H9 (cell line): ENCODE results near the gene FAM90A26. TPM values are rescaled to one million over a fixed set of nuclear protein-coding genes. Genes with fewer than 3 reads are reported as not detected.
"Not testable (repeated sequence)": the region's sequence is repeated elsewhere in the genome, so short reads cannot be mapped to it uniquely, and the experiment has no call there.

Experiments
- DNase-seq: peaks from one replicate; pipeline ENCODE4 v3.0.0-alpha.2; 2017
- H2AFZ ChIP-seq: one replicate; pipeline ENCODE4 v1.6.1; 2013; ENCODE audit warnings: mild to moderate bottlenecking, low read length, control low read depth, moderate library complexity
- H2AK5ac ChIP-seq: 2 replicates; pipeline ENCODE4 v1.6.1; 2013; ENCODE audit warnings: low read length, control low read depth, mixed read lengths; ENCODE audit not compliant: insufficient read length
- H2BK120ac ChIP-seq: one replicate; pipeline ENCODE4 v1.6.1; 2013; ENCODE audit warnings: low read depth, mild to moderate bottlenecking, low read length, control low read depth, inconsistent platforms; ENCODE audit not compliant: poor library complexity, severe bottlenecking
- H2BK12ac ChIP-seq: 2 replicates; pipeline ENCODE4 v1.6.1; 2013; ENCODE audit warnings: low read length, control low read depth, mixed read lengths, low read depth; ENCODE audit not compliant: insufficient read length
- H2BK15ac ChIP-seq: 2 replicates; pipeline ENCODE4 v1.6.1; 2013; ENCODE audit warnings: low read depth, low read length, control low read depth
- H2BK20ac ChIP-seq: one replicate; pipeline ENCODE4 v1.6.1; 2013; ENCODE audit warnings: low read depth, mild to moderate bottlenecking, low read length, control low read depth, inconsistent platforms; ENCODE audit not compliant: poor library complexity, severe bottlenecking
- H2BK5ac ChIP-seq: 2 replicates; pipeline ENCODE4 v1.6.1; 2013; ENCODE audit warnings: low read length, control low read depth, mixed read lengths; ENCODE audit not compliant: insufficient read length
- H3K14ac ChIP-seq: 2 replicates; pipeline ENCODE4 v1.6.1; 2013; ENCODE audit warnings: low read length, control low read depth; ENCODE audit not compliant: insufficient read depth
- H3K18ac ChIP-seq: 2 replicates; pipeline ENCODE4 v1.6.1; 2013; ENCODE audit warnings: low read depth, mild to moderate bottlenecking, mixed read lengths, low read length, control low read depth; ENCODE audit not compliant: insufficient read length
- H3K23ac ChIP-seq: 2 replicates; pipeline ENCODE4 v1.6.1; 2013; ENCODE audit warnings: low read length, control low read depth, mixed read lengths, low read depth; ENCODE audit not compliant: insufficient read length
- H3K23me2 ChIP-seq: 2 replicates; pipeline ENCODE4 v1.6.1; 2013; ENCODE audit warnings: low read depth, mild to moderate bottlenecking, mixed read lengths, low read length, control low read depth; ENCODE audit not compliant: insufficient read length, poor library complexity, severe bottlenecking
- H3K27ac ChIP-seq: 2 replicates; pipeline ENCODE4 v1.5.1; 2013; ENCODE audit warnings: low read length, control low read depth, mixed read lengths, low read depth; ENCODE audit not compliant: insufficient read length
- H3K27me3 ChIP-seq: 2 replicates; pipeline ENCODE4 v1.6.1; 2013; ENCODE audit warnings: low read length, control low read depth, inconsistent platforms; ENCODE audit not compliant: insufficient read depth
- H3K4ac ChIP-seq: 2 replicates; pipeline ENCODE4 v1.6.1; 2013; ENCODE audit warnings: low read depth, mild to moderate bottlenecking, control low read depth, inconsistent platforms, low read length, moderate library complexity
- H3K4me1 ChIP-seq: 2 replicates; pipeline ENCODE4 v1.6.1; 2013; ENCODE audit warnings: low read length, control low read depth, inconsistent platforms; ENCODE audit not compliant: insufficient read depth
- H3K4me2 ChIP-seq: 2 replicates; pipeline ENCODE4 v1.6.1; 2013; ENCODE audit warnings: low read length, control low read depth, mixed read lengths; ENCODE audit not compliant: insufficient read length, insufficient read depth
- H3K56ac ChIP-seq: 2 replicates; pipeline ENCODE4 v1.6.1; 2013; ENCODE audit warnings: low read depth, mild to moderate bottlenecking, mixed read lengths, low read length, control low read depth; ENCODE audit not compliant: insufficient read length
- H3K79me1 ChIP-seq: 2 replicates; pipeline ENCODE4 v1.6.1; 2013; ENCODE audit warnings: low read depth, mild to moderate bottlenecking, moderate library complexity, low read length, control low read depth, inconsistent platforms; ENCODE audit not compliant: insufficient read depth, poor library complexity, severe bottlenecking
- H3K79me2 ChIP-seq: 2 replicates; pipeline ENCODE4 v1.6.1; 2013; ENCODE audit warnings: low read length, control low read depth, inconsistent platforms; ENCODE audit not compliant: insufficient read depth
- H3K9ac ChIP-seq: 2 replicates; pipeline ENCODE4 v1.6.1; 2013; ENCODE audit warnings: low read length, control low read depth, mixed read lengths; ENCODE audit not compliant: insufficient read length; ENCODE audit errors: extremely low read depth
- H3K9me3 ChIP-seq: one replicate; pipeline ENCODE4 v1.6.1; 2013; ENCODE audit warnings: low read depth, low read length, inconsistent platforms; ENCODE audit not compliant: control insufficient read depth
- H3T11ph ChIP-seq: one replicate; pipeline ENCODE4 v1.6.1; 2013; ENCODE audit warnings: mild to moderate bottlenecking, low read length, control low read depth, inconsistent platforms
- H4K20me1 ChIP-seq: one replicate; pipeline ENCODE4 v1.6.1; 2013; ENCODE audit not compliant: control insufficient read depth, insufficient read length, insufficient read depth
- H4K5ac ChIP-seq: 2 replicates; pipeline ENCODE4 v1.6.1; 2013; ENCODE audit warnings: low read depth, mild to moderate bottlenecking, mixed read lengths, low read length, control low read depth; ENCODE audit not compliant: insufficient read length
- H4K8ac ChIP-seq: replicated peaks from 2 replicates; pipeline ENCODE4 v1.6.1; 2013; ENCODE audit warnings: low read length, control low read depth, mixed read lengths, low read depth; ENCODE audit not compliant: insufficient read length
- H4K91ac ChIP-seq: 2 replicates; pipeline ENCODE4 v1.6.1; 2013; ENCODE audit warnings: low read depth, mild to moderate bottlenecking, moderate library complexity, mixed read lengths, low read length, control low read depth; ENCODE audit not compliant: insufficient read length
- H3K27ac Mint-ChIP-seq, 3 experiments: 2 replicates in 2 of 3; 3 replicates in 1 of 3; pipeline ENCODE4 v1.8.0; 2020 to 2021; ENCODE audit warnings: mixed read lengths in 3 of 3, mild to moderate bottlenecking in 1 of 3, moderate library complexity in 1 of 3
- H3K27me3 Mint-ChIP-seq: 2 replicates; pipeline ENCODE4 v1.8.0; 2021; ENCODE audit warnings: low read depth, mild to moderate bottlenecking, moderate library complexity, mixed read lengths
- H3K36me3 Mint-ChIP-seq, 3 experiments: 2 replicates in 2 of 3; 3 replicates in 1 of 3; pipeline ENCODE4 v1.8.0; 2020 to 2021; ENCODE audit warnings: low read depth in 3 of 3, mixed read lengths in 3 of 3; ENCODE audit not compliant: insufficient read depth in 1 of 3
- H3K4me1 Mint-ChIP-seq, 2 experiments: 2 replicates each; pipeline ENCODE4 v1.8.0; 2020; ENCODE audit warnings: mixed read lengths in 2 of 2
- H3K4me3 Mint-ChIP-seq, 2 experiments: 2 replicates in 1 of 2; 3 replicates in 1 of 2; pipeline ENCODE4 v1.8.0; 2020 to 2021; ENCODE audit warnings: mild to moderate bottlenecking in 2 of 2, mixed read lengths in 2 of 2, moderate library complexity in 1 of 2
- H3K9me3 Mint-ChIP-seq, 2 experiments: 2 replicates in 1 of 2; 3 replicates in 1 of 2; pipeline ENCODE4 v1.8.0; 2020; ENCODE audit warnings: mild to moderate bottlenecking in 2 of 2, mixed read lengths in 2 of 2, moderate library complexity in 1 of 2
- WGBS: extraction: QIAGEN DNeasy Blood & Tissue Kit; methylation state at CpG from one replicate; pipeline ENCODE4 v1.1.7; 2013; ENCODE audit warnings: missing lambda C conversion rate, low lambda C conversion rate, mixed read lengths; ENCODE audit not compliant: insufficient read length; ENCODE audit errors: extremely low coverage; 5-methylcytosine and 5-hydroxymethylcytosine counted together
- total RNA-seq: library from RNA; stranded (reverse); gene quantifications from 2 replicates; pipeline ENCODE4 v1.2.1, GENCODE V29; 2021

The FAM90A26 gene
- total RNA-seq, 1 experiment from 2014 or later, result not detected

DNA sequence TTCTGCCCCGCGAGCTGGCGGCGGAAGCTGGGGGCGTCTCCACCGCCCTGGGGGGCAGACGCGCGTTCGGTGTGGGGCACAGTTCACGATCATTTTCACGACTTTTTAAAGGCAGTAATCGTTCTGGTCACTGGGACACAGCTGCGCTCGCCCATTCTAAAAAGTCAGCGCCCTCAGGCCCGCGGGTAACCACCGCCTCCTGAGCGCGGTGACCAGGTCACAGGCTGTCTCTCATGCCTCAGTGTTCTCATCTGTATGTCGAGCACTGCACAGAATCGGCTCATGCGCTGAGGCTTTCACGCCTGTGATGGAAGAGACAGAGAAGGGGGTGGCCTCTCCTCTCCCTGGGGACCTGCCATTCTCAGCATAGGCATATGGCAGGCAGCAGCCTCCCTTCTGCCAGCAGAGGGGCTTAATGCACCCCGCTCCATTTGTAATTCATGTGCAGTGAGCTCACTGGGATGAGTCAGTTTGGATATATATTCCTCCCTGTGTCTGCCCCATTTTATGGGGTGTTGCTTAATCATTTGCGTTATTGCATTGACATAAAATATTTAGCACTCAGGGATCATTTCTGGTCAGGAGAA is 16.5 kb upstream of the FAM90A26 start:
- not testable (repeated sequence) for H3K27ac Mint-ChIP-seq, H3K79me1 ChIP-seq

DNA sequence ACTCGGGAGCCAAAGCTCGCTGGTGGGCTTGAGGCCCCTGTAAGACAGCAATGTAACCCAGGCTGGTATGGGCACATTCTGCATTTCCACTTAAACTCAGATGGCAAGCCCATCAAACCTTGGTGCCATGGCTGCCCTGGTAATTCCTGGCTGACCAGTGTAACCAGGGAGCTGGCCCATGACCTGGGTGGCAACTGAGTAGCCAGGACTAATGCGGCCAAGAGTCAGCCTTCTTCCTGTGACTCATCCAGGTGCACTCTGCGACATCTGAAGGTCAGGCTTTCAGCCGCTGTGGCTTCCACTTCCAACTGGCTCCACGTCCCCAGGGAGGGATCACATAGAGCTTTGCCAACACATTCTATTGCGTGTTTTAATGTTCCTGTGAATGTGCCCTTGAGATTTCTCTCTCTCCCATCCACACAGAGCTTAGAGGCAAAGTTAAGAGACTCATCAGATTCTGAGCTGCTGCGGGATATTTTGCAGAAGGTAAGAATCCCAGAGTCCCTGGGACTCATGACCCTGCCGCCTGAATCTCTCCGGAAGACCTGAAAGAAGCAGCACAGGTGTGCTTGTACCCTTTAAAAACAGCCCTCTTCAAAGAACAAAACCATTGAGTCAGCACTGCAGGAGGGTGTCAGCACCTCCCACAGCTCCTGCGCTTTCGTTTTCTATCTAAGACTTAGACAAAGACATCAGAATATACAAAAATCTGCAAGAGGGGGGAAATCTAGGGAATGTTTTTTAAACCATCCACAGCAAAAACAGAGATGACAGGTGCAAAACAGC is 14.9 kb upstream of the FAM90A26 start:
- H3K4ac ChIP-seq, H3K9ac ChIP-seq, H4K8ac ChIP-seq, H2BK15ac ChIP-seq, H3K14ac ChIP-seq, H3K36me3 Mint-ChIP-seq, H2AK5ac ChIP-seq, H4K20me1 ChIP-seq, H4K5ac ChIP-seq, H3K4me2 ChIP-seq, H3K18ac ChIP-seq, H3K9me3 ChIP-seq, H2BK120ac ChIP-seq, H3K23ac ChIP-seq, H3K27ac ChIP-seq, H3K27me3 Mint-ChIP-seq, H3K4me1 Mint-ChIP-seq, H3K27ac Mint-ChIP-seq, H3K79me1 ChIP-seq, H3K4me3 Mint-ChIP-seq, H3K4me1 ChIP-seq, H3K56ac ChIP-seq, H3K27me3 ChIP-seq, H2AFZ ChIP-seq, H3K79me2 ChIP-seq, H3K23me2 ChIP-seq, H2BK20ac ChIP-seq, H3T11ph ChIP-seq, H4K91ac ChIP-seq, H2BK5ac ChIP-seq, DNase-seq, H2BK12ac ChIP-seq: not testable (repeated sequence)
- H3K9me3 Mint-ChIP-seq, result peaks cover 13 to 32% of the 10 kb centered on the region in 2 experiments
- no CpG with 5 or more reads among the region's 12 CpGs for WGBS

More for the DNA sequence above, 16.5 kb upstream of the FAM90A26 start:
- not testable (repeated sequence) for H3K27ac ChIP-seq, H4K20me1 ChIP-seq, H3K79me2 ChIP-seq, H3K4ac ChIP-seq, H3K4me1 ChIP-seq, H4K5ac ChIP-seq, H3K23me2 ChIP-seq, H3K9ac ChIP-seq, H3K9me3 ChIP-seq, H3K4me2 ChIP-seq, H2BK12ac ChIP-seq, H3K14ac ChIP-seq, H3K36me3 Mint-ChIP-seq, H3K23ac ChIP-seq, H2AK5ac ChIP-seq, H2BK20ac ChIP-seq, H2BK120ac ChIP-seq, DNase-seq, H2AFZ ChIP-seq, H3K56ac ChIP-seq, H3K27me3 Mint-ChIP-seq, H2BK15ac ChIP-seq, H4K8ac ChIP-seq, H3T11ph ChIP-seq, H3K27me3 ChIP-seq, H3K18ac ChIP-seq, H2BK5ac ChIP-seq, H4K91ac ChIP-seq, H3K4me1 Mint-ChIP-seq
- no CpG with 5 or more reads among the region's 27 CpGs for WGBS
- Mint-ChIP-seq H3K9me3 (peaks cover 18 to 42% of the 10 kb centered on the region in 2 experiments), H3K4me3 (peak overlapping the region; percentile 77 to 84)
